Heart right ventricle (tissue), 16 donors: ENCODE measurements around the gene FRMD4B. TPM values are rescaled to one million over a fixed set of nuclear protein-coding genes. Genes with fewer than 3 reads are reported as not detected.

Experiments used
- ATAC-seq, 8 donors: fragments of 200-7000 bp; cut with Tn5 transposase; one replicate each; pipeline ENCODE4 v1.9.1; 2020; ENCODE audit warnings: mild to moderate bottlenecking in 8 of 8, moderate library complexity in 8 of 8, moderate number of reproducible peaks in 1 of 8
- DNase-seq, 2 donors: peaks; one replicate each; pipeline ENCODE4 v3.0.0-alpha.2; 2020
- H3K27ac ChIP-seq, 10 donors: fragments of 200-600 bp; sonication (generic) in 2 of 10; one replicate each; pipeline versions ENCODE4 v1.5.0 to v1.8.0; 2020 to 2022; ENCODE audit warnings: mild to moderate bottlenecking in 3 of 10
- H3K27me3 ChIP-seq, 7 donors: fragments of 200-600 bp; one replicate each; pipeline ENCODE4 v1.8.0; 2021 to 2022; ENCODE audit warnings: mild to moderate bottlenecking in 2 of 7
- H3K36me3 ChIP-seq, 9 donors: fragments of 200-600 bp; sonication (generic) in 1 of 9; one replicate each; pipeline versions ENCODE4 v1.5.0 to v1.8.0; 2020 to 2022; ENCODE audit warnings: mild to moderate bottlenecking in 2 of 9
- H3K4me1 ChIP-seq, 9 donors: fragments of 200-600 bp; sonication (generic) in 1 of 9; one replicate each; pipeline versions ENCODE4 v1.5.0 to v1.8.0; 2020 to 2022; ENCODE audit warnings: mild to moderate bottlenecking in 4 of 9
- H3K4me3 ChIP-seq, 10 donors: fragments of 200-600 bp; sonication (generic) in 2 of 10; one replicate each; pipeline versions ENCODE4 v1.5.0 to v1.8.0; 2020 to 2022; ENCODE audit warnings: mild to moderate bottlenecking in 7 of 10, moderate library complexity in 2 of 10
- H3K9me3 ChIP-seq, 11 donors: fragments of 200-600 bp in 10 of 11; sonication (generic) in 2 of 11; one replicate each; pipeline versions ENCODE4 v1.5.0 to v1.8.0; 2013 to 2022; ENCODE audit warnings: mild to moderate bottlenecking in 2 of 11, control low read depth in 1 of 11, moderate library complexity in 1 of 11
- CTCF ChIP-seq, 9 donors: fragments of 200-600 bp; sonication (generic) in 2 of 9; IDR thresholded peaks; one replicate each; pipeline versions ENCODE4 v1.5.0 to v1.8.0; 2021 to 2022; ENCODE audit warnings: antibody characterized with exemption in 9 of 9, mild to moderate bottlenecking in 5 of 9, moderate library complexity in 1 of 9
- WGBS, 2 donors: extraction: QIAGEN DNeasy Blood & Tissue Kit; methylation state at CpG; one replicate each; pipeline ENCODE4 v1.1.7; 2013; ENCODE audit warnings: inconsistent platforms in 1 of 2; 5-methylcytosine and 5-hydroxymethylcytosine counted together
- intact Hi-C, 10 donors: fragments of 100-400 bp; cut with DNase I; formaldehyde crosslinking; loops; one replicate each; pipeline versions ENCODE4 v1.11.1 to v1.14.2; 2022
- polyA plus RNA-seq, 2 donors: library from polyadenylated mRNA; stranded (reverse); fragments of 200-250 nt; gene quantifications; one replicate each; pipeline ENCODE4 v1.2.3, GENCODE V29; 2013
- total RNA-seq, 10 donors: library from RNA; stranded (reverse); fragmentation: NEBNext Ultra II Directional in 3 of 10; extraction: Animal tissue kit (Norgen Biotek cat#: 25700) in 3 of 10; gene quantifications; one replicate each; pipeline versions ENCODE4 v1.2.1 to v1.2.4, GENCODE V29; 2021 to 2023
- donor health status: Arrhythmogenic right ventricular cardiomyopathy.
- donor health status: ischemic (EF 13 %, LVEDD 7.1; RV severe dilation, severe dysfunction).
- donor health status: healthy with polysubstance abuse.
- donor health status: DM: no; HTN: yes; CAD: no.
- donor health status: DM: no; HTN: no; CAD: no.
- donor health status: ischemic (EF 25% LVEDD 6.9; RV normal size, moderate dysfunction).
- donor health status: ischemic (EF 25% LVEDD 5.7; RV mildly dilated, moderate dysfunction).
- donor health status: healthy.
- donor health status: DM: yes; HTN: yes; CAD: no.
- donor health status: Ischemic cardiomyopathy.
- donor health status: ischemic (EF 35%, LVEDD 5.7; RV mildly dilated, moderate dysfunction).
- donor health status: nonischemic (EF 11% LVEDD 7.7; RV severe dilation, severe dysfunction).
- donor health status: DM: yes; HTN: yes; CAD: no.
- donor health status: PGD.
- donor health status: ischemic (EF 29% LVEDD 5.4; RV normal size, mild dysfunction).
- donor health status: nonischemic (EF 23%, LVEDD 6.1; RV moderate dilation, normal function).

The FRMD4B gene
- total and polyA plus RNA-seq, 12 donors: 4.1 to 31.0 (median 16.7) TPM

- Histone ChIP-seq H3K36me3 (peaks cover 0 to 20% (median 0%) of the 10 kb centered on the region in 9 donors), H3K27me3 (no peaks in the 10 kb centered on the region), H3K4me3 (no peak overlapping the region), H3K4me1 (peaks cover 0 to 6% (median 0%) of the 10 kb centered on the region in 9 donors), H3K9me3 (no peaks in the 10 kb centered on the region), H3K27ac (no peak overlapping the region)
- WGBS, 2 donors: 69 to 81% methylated on average over 2 of the region's 2 CpGs
- DNase-seq (no peak), ATAC-seq (no peak)
- intact Hi-C loops: no loop called here
- no peak for TF ChIP-seq CTCF (IDR thresholded peaks at IDR 0.05)
Observed at GRCh38 chr3:69249001-69249400, 136.9 kb downstream of the FRMD4B start.

GRCh38 chr3:69248436-69248835, 137.5 kb downstream of the FRMD4B start:
- ATAC-seq (no peak), DNase-seq (no peak)
- no peaks in the 10 kb centered on the region for H3K27me3 ChIP-seq
- TF ChIP-seq CTCF (IDR thresholded peaks at IDR 0.05): no peak
- WGBS, 2 donors: 49 to 64% methylated on average over 8 of the region's 8 CpGs
- intact Hi-C loops: no loop called here
- H3K4me1 ChIP-seq: peaks cover 0 to 6% (median 1%) of the 10 kb centered on the region in 9 donors
- H3K36me3 ChIP-seq: peaks cover 0 to 20% (median 0%) of the 10 kb centered on the region in 9 donors
- H3K9me3 ChIP-seq: no peaks in the 10 kb centered on the region
- H3K27ac ChIP-seq: no peak overlapping the region
- no peak overlapping the region for H3K4me3 ChIP-seq

GRCh38 chr3:69246612-69247011, 139.3 kb downstream of the FRMD4B start:
- no peak overlapping the region for H3K27ac ChIP-seq

GRCh38 chr3:69244039-69244438, 141.8 kb downstream of the FRMD4B start:
- ATAC-seq: no peak
- no peak overlapping the region for H3K4me3 ChIP-seq
- peaks cover 0 to 20% (median 0%) of the 10 kb centered on the region in 9 donors for H3K36me3 ChIP-seq
- H3K27me3 ChIP-seq: no peaks in the 10 kb centered on the region
- peaks cover 0 to 25% (median 10%) of the 10 kb centered on the region in 9 donors for H3K4me1 ChIP-seq
- WGBS, 2 donors: 91 to 93% methylated on average over 2 of the region's 2 CpGs
- H3K27ac ChIP-seq: no peak overlapping the region
- no peak for TF ChIP-seq CTCF (IDR thresholded peaks at IDR 0.05)
- H3K9me3 ChIP-seq: no peaks in the 10 kb centered on the region
- intact Hi-C loops: loop anchor here in 2 of 10 donors (5.0 kb wide), 3 partner anchors 42 to 48 kb away; no protein-coding TSS in a partner anchor
- DNase-seq: no peak

More at GRCh38 chr3:69246612-69247011, 139.3 kb downstream of the FRMD4B start:
- intact Hi-C loops: no loop called here
- 88 to 97% methylated on average over 7 of the region's 7 CpGs for WGBS, 2 donors
- DNase-seq: no peak
- Histone ChIP-seq H3K4me1 (peaks cover 0 to 14% (median 5%) of the 10 kb centered on the region in 9 donors), H3K4me3 (no peak overlapping the region), H3K9me3 (no peaks in the 10 kb centered on the region), H3K27me3 (no peaks in the 10 kb centered on the region), H3K36me3 (peaks cover 0 to 20% (median 0%) of the 10 kb centered on the region in 9 donors)
- no peak for TF ChIP-seq CTCF (IDR thresholded peaks at IDR 0.05)
- ATAC-seq: no peak
